GM12878 (cell line): ENCODE measurements around the gene RGS19.

Source experiments
- ATF7 ChIP-seq: fragments of 450-650 bp; IDR thresholded peaks from 2 replicates; pipeline ENCODE4 v1.6.1; 2016; ENCODE audit warnings: low read depth, mild to moderate bottlenecking
- BCLAF1 ChIP-seq: fragments of 450-650 bp; IDR thresholded peaks from 2 replicates; pipeline ENCODE4 v1.6.1; 2017; ENCODE audit warnings: antibody characterized with exemption, mild to moderate bottlenecking, moderate library complexity
- CTCF ChIP-seq, 3 experiments: IDR thresholded peaks in 2 of 3; conservative IDR thresholded peaks in 1 of 3; 2 replicates each; pipeline ENCODE4 v1.5.1; 2011; ENCODE audit warnings: low read depth in 3 of 3, low read length in 3 of 3, mild to moderate bottlenecking in 3 of 3, control low read depth in 2 of 3, moderate library complexity in 2 of 3, inconsistent platforms in 1 of 3, mixed read lengths in 1 of 3; ENCODE audit not compliant: control insufficient read depth in 2 of 3, insufficient read depth in 1 of 3; ENCODE audit errors: extremely low read depth in 1 of 3
- IKZF1 ChIP-seq: fragments of 450-650 bp; conservative IDR thresholded peaks from 2 replicates; pipeline ENCODE4 v1.6.1; 2017; ENCODE audit warnings: antibody characterized with exemption, mild to moderate bottlenecking
- MTA2 ChIP-seq: fragments of 450-650 bp; IDR thresholded peaks from 2 replicates; pipeline ENCODE4 v1.6.1; 2016; ENCODE audit warnings: low read depth, mild to moderate bottlenecking, moderate library complexity

- 0 out of 2 replicates have a peak, but pooled peaks have one; percentile 21 for TF ChIP-seq MTA2
- TF ChIP-seq CTCF (IDR thresholded peaks at IDR 0.05 in 2 of 3, conservative IDR thresholded peaks at IDR 0.05 in 1 of 3; ENCODE audit: control insufficient read depth in 2 of 3, extremely low read depth in 1 of 3, insufficient read depth in 1 of 3, low read depth in 3 of 3, low read length in 3 of 3) = no peak
- no peak for TF ChIP-seq ATF7
- no peak for TF ChIP-seq BCLAF1
- TF ChIP-seq IKZF1 = no peak
These were observed 28.6 kb upstream of the RGS19 start for GRCh38 chr20:64107736-64108457.
